NCI-H748 (cell line): ENCODE results near the gene ZNF317.
"Not testable (repeated sequence)": the region's sequence is repeated elsewhere in the genome, so short reads cannot be mapped to it uniquely, and the experiment has no call there.

Source experiments
- DNase-seq: peaks from one replicate; lab custom pipeline; 2025; ENCODE audit not compliant: unreplicated experiment; lab: John Stamatoyannopoulos, UW

ZNF317 gene

GRCh38 chr19:9171393-9171991, 31.3 kb downstream of the ZNF317 start:
- no peak for DNase-seq

GRCh38 chr19:9175326-9175725, 35.1 kb downstream of the ZNF317 start:
- no peak for DNase-seq

GRCh38 chr19:9178901-9179300, 38.7 kb downstream of the ZNF317 start, which contains the start of gene OR7D2:
Gene OR7D2, plus strand, starts transcription at chr19:9178979. Its CDS starts 6,803 bp downstream, at chr19:9185782.
- DNase-seq, result no peak

- no peak for DNase-seq
These were observed 42.8 kb downstream of the ZNF317 start for GRCh38 chr19:9183000-9183399.

- DNase-seq, result no peak
These were observed 47.0 kb downstream of the ZNF317 start for GRCh38 chr19:9187191-9187590.

- no peak for DNase-seq
These were observed 49.3 kb downstream of the ZNF317 start for GRCh38 chr19:9189535-9189934.

DNA sequence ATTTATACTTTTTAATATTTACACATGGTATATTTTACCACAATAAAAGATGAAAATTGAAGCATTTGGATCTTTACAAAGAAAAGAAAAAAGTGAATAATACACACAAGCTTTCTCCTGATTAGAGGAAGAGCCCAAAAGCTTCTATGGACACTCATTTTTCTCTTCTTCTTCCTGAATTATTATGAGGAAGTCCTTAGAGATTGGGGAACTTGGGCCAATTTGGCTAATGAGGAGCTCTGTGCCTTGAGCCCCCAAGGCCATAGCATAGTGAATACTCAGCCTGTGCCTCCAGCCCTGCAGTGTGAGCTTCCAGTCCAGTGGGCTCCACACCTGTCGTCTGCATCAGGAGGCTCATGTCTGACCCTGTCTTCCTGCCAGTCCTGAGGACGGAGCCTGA, 57.8 kb downstream of the ZNF317 start:
- DNase-seq, result not testable (repeated sequence)

GRCh38 chr19:9205501-9206113, 65.4 kb downstream of the ZNF317 start:
- DNase-seq, result peak; percentile 64
